Osteocyte (in vitro differentiated cells): ENCODE measurements around the gene SEMA3A. TPM values are rescaled to one million over a fixed set of nuclear protein-coding genes. Genes with fewer than 3 reads are reported as not detected.
"Not testable (repeated sequence)": the region's sequence is repeated elsewhere in the genome, so short reads cannot be mapped to it uniquely, and the experiment has no call there.

ENCODE experiments used
- DNase-seq: peaks from one replicate; pipeline ENCODE4 v3.0.0; 2021; ENCODE audit warnings: mixed read lengths; ENCODE audit not compliant: unreplicated experiment; ENCODE audit errors: extremely low spot score
- H3K27ac Mint-ChIP-seq: one replicate; pipeline ENCODE4 v1.8.0; 2021; ENCODE audit warnings: mild to moderate bottlenecking, mixed read lengths; ENCODE audit not compliant: unreplicated experiment
- H3K27me3 Mint-ChIP-seq: one replicate; pipeline ENCODE4 v1.8.0; 2021; ENCODE audit warnings: mixed read lengths; ENCODE audit not compliant: unreplicated experiment
- H3K36me3 Mint-ChIP-seq: one replicate; pipeline ENCODE4 v1.8.0; 2021; ENCODE audit warnings: mixed read lengths; ENCODE audit not compliant: unreplicated experiment
- H3K4me1 Mint-ChIP-seq: one replicate; pipeline ENCODE4 v1.8.0; 2021; ENCODE audit warnings: mixed read lengths; ENCODE audit not compliant: unreplicated experiment
- H3K4me3 Mint-ChIP-seq: one replicate; pipeline ENCODE4 v1.8.0; 2021; ENCODE audit warnings: mild to moderate bottlenecking, moderate library complexity, mixed read lengths; ENCODE audit not compliant: unreplicated experiment
- H3K9me3 Mint-ChIP-seq: one replicate; pipeline ENCODE4 v1.8.0; 2021; ENCODE audit warnings: mixed read lengths; ENCODE audit not compliant: unreplicated experiment
- total RNA-seq: library from RNA; stranded (reverse); gene quantifications from 2 replicates; pipeline ENCODE4 v1.2.1, GENCODE V29; 2021
- TF ChIP-seq, protein P1 (sequence below): fragments of 200-600 bp; sonication (generic); IDR thresholded peaks from 2 replicates; pipeline ENCODE4 v1.5.0; 2021; ENCODE audit warnings: antibody characterized with exemption, mild to moderate bottlenecking, moderate library complexity

SEMA3A gene
- total RNA-seq, 1 donor from 2014 or later: 2.4 TPM

DNA sequence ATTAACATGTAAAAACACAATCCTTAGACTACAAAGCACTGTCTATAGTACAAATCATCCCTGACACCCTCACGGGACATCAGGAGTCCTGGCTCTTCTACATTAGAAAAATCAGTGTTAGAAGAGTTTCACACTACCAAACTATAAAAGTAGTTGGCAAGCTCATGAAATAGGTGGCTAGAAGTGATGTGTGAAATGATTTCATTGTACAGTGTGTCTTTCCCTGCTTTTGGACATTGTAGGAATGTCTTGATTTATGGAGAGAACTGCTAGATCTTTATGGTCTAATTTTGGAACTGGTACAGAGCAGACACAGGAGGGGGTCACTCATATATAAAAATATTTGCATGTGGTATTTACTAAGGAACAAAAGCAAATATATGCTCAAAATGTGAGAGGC, 33.2 kb downstream of the SEMA3A start:
- H3K36me3 Mint-ChIP-seq: no peaks in the 10 kb centered on the region
- H3K27me3 Mint-ChIP-seq: no peaks in the 10 kb centered on the region
- DNase-seq: no peak
- H3K27ac Mint-ChIP-seq: no peak overlapping the region
- no peaks in the 10 kb centered on the region for H3K9me3 Mint-ChIP-seq
- H3K4me3 Mint-ChIP-seq: no peak overlapping the region
- H3K4me1 Mint-ChIP-seq: peaks cover 10% of the 10 kb centered on the region
- TF ChIP-seq, protein P1, sequence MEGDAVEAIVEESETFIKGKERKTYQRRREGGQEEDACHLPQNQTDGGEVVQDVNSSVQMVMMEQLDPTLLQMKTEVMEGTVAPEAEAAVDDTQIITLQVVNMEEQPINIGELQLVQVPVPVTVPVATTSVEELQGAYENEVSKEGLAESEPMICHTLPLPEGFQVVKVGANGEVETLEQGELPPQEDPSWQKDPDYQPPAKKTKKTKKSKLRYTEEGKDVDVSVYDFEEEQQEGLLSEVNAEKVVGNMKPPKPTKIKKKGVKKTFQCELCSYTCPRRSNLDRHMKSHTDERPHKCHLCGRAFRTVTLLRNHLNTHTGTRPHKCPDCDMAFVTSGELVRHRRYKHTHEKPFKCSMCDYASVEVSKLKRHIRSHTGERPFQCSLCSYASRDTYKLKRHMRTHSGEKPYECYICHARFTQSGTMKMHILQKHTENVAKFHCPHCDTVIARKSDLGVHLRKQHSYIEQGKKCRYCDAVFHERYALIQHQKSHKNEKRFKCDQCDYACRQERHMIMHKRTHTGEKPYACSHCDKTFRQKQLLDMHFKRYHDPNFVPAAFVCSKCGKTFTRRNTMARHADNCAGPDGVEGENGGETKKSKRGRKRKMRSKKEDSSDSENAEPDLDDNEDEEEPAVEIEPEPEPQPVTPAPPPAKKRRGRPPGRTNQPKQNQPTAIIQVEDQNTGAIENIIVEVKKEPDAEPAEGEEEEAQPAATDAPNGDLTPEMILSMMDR: no peak

DNA sequence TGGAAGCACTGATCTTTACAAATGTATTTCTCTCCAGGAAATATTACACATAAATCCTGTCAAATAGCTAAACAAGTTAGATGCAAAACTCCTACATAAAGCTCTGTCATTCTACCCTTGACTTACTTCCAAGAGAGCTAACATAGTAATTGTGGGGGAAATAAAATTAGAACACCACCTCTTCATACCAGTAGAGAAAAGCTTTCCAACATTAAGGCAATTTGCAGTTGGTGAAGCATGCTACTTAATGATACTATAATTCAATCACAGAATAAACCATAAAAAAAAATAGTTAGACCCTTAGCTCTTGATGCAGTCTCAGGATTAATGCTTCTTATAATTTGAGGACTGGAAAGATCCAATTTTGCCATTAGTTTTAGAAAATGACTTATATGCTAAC, 35.2 kb downstream of the SEMA3A start:
- DNase-seq: no peak
- TF ChIP-seq, protein P1: no peak
- no peaks in the 10 kb centered on the region for H3K36me3 Mint-ChIP-seq
- peaks cover 10% of the 10 kb centered on the region for H3K4me1 Mint-ChIP-seq
- no peaks in the 10 kb centered on the region for H3K9me3 Mint-ChIP-seq
- H3K27me3 Mint-ChIP-seq: no peaks in the 10 kb centered on the region
- no peak overlapping the region for H3K4me3 Mint-ChIP-seq
- no peak overlapping the region for H3K27ac Mint-ChIP-seq

DNA sequence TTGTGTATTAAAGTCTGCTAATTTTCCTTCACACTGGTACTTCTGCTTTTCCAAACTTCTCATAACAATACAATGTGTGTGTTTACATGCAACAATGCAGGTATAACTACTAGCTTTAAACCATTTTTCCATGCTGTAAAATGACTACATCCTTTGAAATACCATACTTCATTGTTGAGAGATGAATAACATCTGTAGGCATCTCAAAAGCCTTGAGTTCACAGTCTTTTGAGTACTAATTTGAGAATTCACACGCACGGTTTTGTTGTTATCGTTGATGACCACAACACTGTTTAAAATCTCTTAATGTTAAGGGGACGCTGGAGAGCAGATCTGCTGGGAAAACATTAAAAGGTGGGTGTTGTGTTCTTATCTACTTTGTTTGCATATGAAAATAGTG, 37.4 kb downstream of the SEMA3A start:
- Mint-ChIP-seq H3K4me3 (no peak overlapping the region), H3K36me3 (no peaks in the 10 kb centered on the region), H3K9me3 (no peaks in the 10 kb centered on the region), H3K4me1 (peaks cover 8% of the 10 kb centered on the region), H3K27me3 (no peaks in the 10 kb centered on the region), H3K27ac (no peak overlapping the region)
- TF ChIP-seq, protein P1: no peak
- DNase-seq: no peak

DNA sequence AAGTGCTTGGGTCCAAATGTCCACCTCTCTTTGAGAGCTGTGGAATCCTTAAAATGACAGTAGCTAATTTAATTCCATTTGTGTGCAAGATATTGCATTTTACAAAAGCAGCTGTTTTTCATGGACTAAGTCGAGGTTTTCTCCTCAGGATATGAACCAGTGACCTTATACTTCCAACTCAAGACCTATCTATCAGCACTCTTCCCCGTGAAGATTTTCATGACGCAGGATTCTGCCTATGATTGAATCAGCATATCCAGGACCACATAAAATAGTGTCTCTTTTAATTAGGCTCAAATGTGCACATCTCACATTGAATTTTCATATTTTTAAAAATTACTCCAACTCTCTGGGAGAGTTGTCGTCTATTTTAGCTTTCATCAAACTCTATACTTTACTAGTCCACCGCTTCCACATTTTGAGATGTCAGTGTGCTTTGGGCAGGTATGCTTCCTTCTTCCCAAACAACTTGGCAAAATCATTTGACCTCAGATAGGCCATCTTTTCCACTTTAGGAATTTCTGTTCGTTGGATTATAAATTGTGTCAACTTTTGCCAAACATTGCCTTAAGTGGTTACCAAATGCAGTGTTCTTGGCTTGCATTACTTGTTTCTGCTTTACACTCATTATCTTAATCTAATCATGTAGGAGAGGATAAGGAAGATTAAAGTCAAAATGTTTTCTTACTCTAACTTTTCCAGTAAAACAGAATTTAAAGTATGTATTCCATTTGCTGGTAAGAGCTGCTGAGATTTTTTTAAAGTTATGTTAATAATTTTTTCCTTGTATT, 39.4 kb downstream of the SEMA3A start:
- Mint-ChIP-seq H3K4me1 (peaks cover under 1% of the 10 kb centered on the region), H3K27me3 (no peaks in the 10 kb centered on the region), H3K4me3 (no peak overlapping the region), H3K27ac (no peak overlapping the region), H3K9me3 (no peaks in the 10 kb centered on the region), H3K36me3 (no peaks in the 10 kb centered on the region)
- TF ChIP-seq, protein P1: no peak
- DNase-seq: no peak

DNA sequence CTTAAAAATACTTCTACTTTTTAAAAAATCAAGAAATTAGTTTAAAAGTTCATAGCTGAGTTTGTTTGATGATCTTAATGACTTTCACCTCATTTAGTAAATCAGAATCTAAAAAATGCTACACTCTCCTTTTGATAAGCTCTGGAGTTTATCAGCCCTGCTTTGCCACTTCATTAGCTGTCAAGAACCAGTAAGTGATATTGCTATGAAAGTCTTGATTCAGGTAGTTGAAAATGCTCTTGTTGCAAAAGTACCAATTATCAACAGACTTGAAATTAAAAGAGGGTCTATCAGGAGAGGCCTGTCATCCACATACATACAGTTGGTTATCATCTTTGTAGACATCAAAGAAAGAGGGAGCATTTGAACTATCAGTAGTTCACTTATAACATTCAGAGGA, 41.6 kb downstream of the SEMA3A start:
- H3K4me1 Mint-ChIP-seq: peaks cover 10% of the 10 kb centered on the region
- TF ChIP-seq, protein P1: no peak
- H3K27ac Mint-ChIP-seq: no peak overlapping the region

DNA sequence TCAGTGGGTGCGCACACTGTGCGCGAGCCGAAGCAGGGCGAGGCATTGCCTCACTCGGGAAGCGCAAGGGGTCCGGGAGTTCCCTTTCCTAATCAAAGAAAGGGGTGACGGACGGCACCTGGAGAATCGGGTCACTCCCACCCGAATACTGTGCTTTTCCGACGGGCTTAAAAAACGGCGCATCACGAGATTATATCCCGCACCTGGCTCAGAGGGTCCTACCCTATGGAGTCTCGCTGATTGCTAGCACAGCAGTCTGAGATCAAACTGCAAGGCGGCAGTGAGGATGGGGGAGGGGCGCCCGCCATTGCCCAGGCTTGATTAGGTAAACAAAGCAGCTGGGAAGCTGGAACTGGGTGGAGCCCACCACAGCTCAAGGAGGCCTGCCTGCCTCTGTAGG, 44.2 kb downstream of the SEMA3A start:
- not testable (repeated sequence) for H3K27me3 Mint-ChIP-seq, DNase-seq, H3K36me3 Mint-ChIP-seq, H3K9me3 Mint-ChIP-seq, H3K4me1 Mint-ChIP-seq
- peak overlapping the region; percentile 81 for H3K4me3 Mint-ChIP-seq
- peak overlapping the region; percentile 82 for H3K27ac Mint-ChIP-seq

More for the DNA sequence above, 41.6 kb downstream of the SEMA3A start:
- DNase-seq: no peak
- Mint-ChIP-seq H3K36me3 (no peaks in the 10 kb centered on the region), H3K4me3 (no peak overlapping the region), H3K9me3 (no peaks in the 10 kb centered on the region), H3K27me3 (no peaks in the 10 kb centered on the region)
